Tibial artery (tissue), 4 donors: ENCODE data around the gene TBC1D2B.

Experiments used
- DNase-seq, 2 donors: peaks; one replicate each; pipeline ENCODE4 v3.0.0-alpha.2; 2019
- H3K27ac ChIP-seq, 2 donors: fragments of 200-600 bp; sonication (generic) in 1 of 2; 1 replicate in 1 of 2; 2 replicates in 1 of 2; pipeline ENCODE4 v1.5.1; 2018 to 2019; ENCODE audit warnings: mild to moderate bottlenecking in 1 of 2
- H3K27me3 ChIP-seq, 2 donors: fragments of 200-600 bp; sonication (generic) in 1 of 2; one replicate each; pipeline versions ENCODE4 v1.5.1 to v1.6.0; 2016 to 2019
- H3K36me3 ChIP-seq, 3 donors: fragments of 200-600 bp; sonication (generic) in 2 of 3; one replicate each; pipeline ENCODE4 v1.5.1; 2016 to 2019; ENCODE audit warnings: mild to moderate bottlenecking in 2 of 3
- H3K4me1 ChIP-seq, 4 donors: fragments of 200-600 bp; sonication (generic) in 2 of 4; 1 replicate in 3 of 4; 2 replicates in 1 of 4; pipeline ENCODE4 v1.5.1; 2016 to 2019
- H3K4me3 ChIP-seq, 2 donors: fragments of 200-600 bp; sonication (generic) in 1 of 2; 1 replicate in 1 of 2; 2 replicates in 1 of 2; pipeline ENCODE4 v1.5.1; 2018 to 2019; ENCODE audit warnings: mild to moderate bottlenecking in 2 of 2
- H3K9me3 ChIP-seq, 3 donors: fragments of 200-600 bp; sonication (generic) in 1 of 3; one replicate each; pipeline ENCODE4 v1.5.1; 2016 to 2019
- CTCF ChIP-seq, 2 experiments: fragments of 200-600 bp in 1 of 2; fragments of 450-650 bp in 1 of 2; IDR thresholded peaks; one replicate each; pipeline ENCODE4 v1.5.1; 2017 to 2019; ENCODE audit warnings: antibody characterized with exemption in 2 of 2, mild to moderate bottlenecking in 1 of 2, moderate library complexity in 1 of 2
- intact Hi-C: fragments of 100-400 bp; cut with DNase I; formaldehyde crosslinking; loops from one replicate; pipeline ENCODE4 v1.15.0; 2023; ENCODE audit warnings: low total_unique reads

The TBC1D2B gene

GRCh38 chr15:78093242-78094020 is 15.9 kb upstream of the TBC1D2B start:
- H3K36me3 ChIP-seq: no peaks in the 10 kb centered on the region
- H3K4me1 ChIP-seq: peaks cover 0 to 10% (median 0%) of the 10 kb centered on the region in 4 donors
- H3K27me3 ChIP-seq: no peaks in the 10 kb centered on the region
- H3K4me3 ChIP-seq: no peak overlapping the region
- intact Hi-C loops: no loop called here
- H3K27ac ChIP-seq: no peak overlapping the region
- H3K9me3 ChIP-seq: no peaks in the 10 kb centered on the region
- TF ChIP-seq CTCF (IDR thresholded peaks at IDR 0.05): no peak
- peak in 1 of 2 donors; percentile 32 for DNase-seq

GRCh38 chr15:78092261-78093041 is 14.9 kb upstream of the TBC1D2B start, which contains the start of gene SH2D7:
Gene SH2D7, plus strand, starts transcription at chr15:78092561. Its CDS starts 24 bp downstream, at chr15:78092585.
- H3K27me3 ChIP-seq: no peaks in the 10 kb centered on the region
- intact Hi-C loops: no loop called here
- H3K4me3 ChIP-seq: no peak within 1 kb of the TSS
- H3K9me3 ChIP-seq: no peaks in the 10 kb centered on the region
- no peak for TF ChIP-seq CTCF (IDR thresholded peaks at IDR 0.05)
- no peaks in the 10 kb centered on the region for H3K36me3 ChIP-seq
- peaks cover 0 to 10% (median 0%) of the 10 kb centered on the region in 4 donors for H3K4me1 ChIP-seq
- no peak within 1 kb of the TSS for H3K27ac ChIP-seq
- DNase-seq: peak in 1 of 2 donors; percentile 61

- TF ChIP-seq CTCF (IDR thresholded peaks at IDR 0.05): no peak
- no peak for DNase-seq
Measured at GRCh38 chr15:78090422-78091063, 13.0 kb upstream of the TBC1D2B start.

GRCh38 chr15:78088773-78089080 is 11.2 kb upstream of the TBC1D2B start:
- Histone ChIP-seq H3K27me3 (no peaks in the 10 kb centered on the region), H3K36me3 (no peaks in the 10 kb centered on the region), H3K4me3 (no peak overlapping the region), H3K4me1 (peaks cover 0 to 7% (median 0%) of the 10 kb centered on the region in 4 donors), H3K9me3 (no peaks in the 10 kb centered on the region), H3K27ac (no peak overlapping the region)
- TF ChIP-seq CTCF (IDR thresholded peaks at IDR 0.05): no peak
- intact Hi-C loops: no loop called here
- no peak for DNase-seq

More at GRCh38 chr15:78090422-78091063, 13.0 kb upstream of the TBC1D2B start:
- Histone ChIP-seq H3K27me3 (no peaks in the 10 kb centered on the region), H3K4me3 (no peak overlapping the region), H3K36me3 (no peaks in the 10 kb centered on the region), H3K27ac (no peak overlapping the region), H3K9me3 (no peaks in the 10 kb centered on the region), H3K4me1 (peaks cover 0 to 10% (median 0%) of the 10 kb centered on the region in 4 donors)
- intact Hi-C loops: no loop called here

GRCh38 chr15:78087951-78088772 is 10.7 kb upstream of the TBC1D2B start:
- no peak for TF ChIP-seq CTCF (IDR thresholded peaks at IDR 0.05)
- no peak overlapping the region for H3K27ac ChIP-seq
- peak in 1 of 2 donors; percentile 61 for DNase-seq
- no peaks in the 10 kb centered on the region for H3K36me3 ChIP-seq
- intact Hi-C loops: no loop called here
- peaks cover 0 to 1% (median 0%) of the 10 kb centered on the region in 4 donors for H3K4me1 ChIP-seq
- no peaks in the 10 kb centered on the region for H3K9me3 ChIP-seq
- no peak overlapping the region for H3K4me3 ChIP-seq
- no peaks in the 10 kb centered on the region for H3K27me3 ChIP-seq
